HL-60/S4 treated with phorbol 12-myristate 13-acetate at 8.2 ng/mL for 4 days and 3 days (cell line): ENCODE results near the gene CELF2.

Experiments used
- in situ Hi-C: fragments of 300-500 bp; cut with MboI; formaldehyde crosslinking; loops from 2 replicates; pipeline ENCODE4 v1.15.0; 2022; ENCODE audit warnings: low sequenced_read_pairs

Gene CELF2

DNA sequence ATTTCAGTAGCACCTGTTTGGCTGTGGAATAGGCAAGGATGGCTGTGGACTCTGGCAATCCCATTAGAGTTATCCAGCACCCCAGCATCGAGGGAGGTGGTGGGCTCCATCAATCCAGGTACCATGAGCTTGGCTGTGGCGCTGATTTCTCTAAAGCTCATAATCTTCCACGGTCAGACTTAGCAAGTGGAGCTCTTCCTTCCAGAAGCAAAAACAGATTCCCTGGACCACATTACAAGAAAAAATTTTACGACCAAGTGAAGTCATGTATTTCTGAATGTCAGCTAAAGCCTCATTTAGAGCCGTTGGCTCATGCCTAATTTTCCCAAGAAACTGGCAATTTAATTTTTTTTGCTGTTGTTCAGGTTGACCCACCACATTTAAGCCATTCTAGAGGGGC is 135.1 kb downstream of the CELF2 start:
- in situ Hi-C loops: no loop called here

DNA sequence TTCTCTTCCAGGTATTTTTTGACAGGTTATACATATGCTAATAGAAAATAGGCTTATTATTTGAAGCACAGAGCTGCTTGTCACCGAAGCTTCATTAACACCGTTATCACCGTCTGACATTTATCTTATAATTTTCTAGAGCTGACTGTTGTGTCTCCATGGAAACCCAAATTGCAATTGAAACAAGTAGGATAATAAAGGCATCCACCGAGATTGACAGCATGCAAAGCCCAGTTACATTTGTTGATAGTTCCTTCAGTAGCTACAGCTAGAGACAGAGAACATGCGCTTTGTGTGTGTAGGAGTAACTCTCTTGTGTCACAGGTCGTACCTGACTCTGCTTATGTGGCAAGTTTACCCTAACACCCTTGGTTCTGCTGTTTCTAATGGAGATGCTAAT is 135.6 kb downstream of the CELF2 start:
- in situ Hi-C loops: no loop called here

DNA sequence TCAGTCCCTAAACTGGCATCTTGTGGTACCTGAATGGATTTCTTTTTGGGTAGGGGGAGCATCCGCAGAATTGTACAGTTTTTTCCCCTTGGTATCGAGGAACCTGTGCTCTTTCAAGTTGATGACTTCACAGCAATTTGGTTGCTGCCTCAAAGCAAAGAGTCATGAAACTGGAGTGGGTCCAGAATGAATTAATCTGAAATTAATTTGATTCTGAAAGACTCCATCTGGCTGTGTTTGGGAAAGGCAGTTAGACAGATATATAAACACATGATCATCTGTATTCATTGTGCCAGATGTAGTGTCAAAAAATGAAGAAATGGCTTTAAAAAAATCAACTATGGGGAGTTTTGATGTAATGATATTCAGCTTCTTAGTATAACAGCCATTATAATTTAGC is 136.1 kb downstream of the CELF2 start:
- in situ Hi-C loops: no loop called here

DNA sequence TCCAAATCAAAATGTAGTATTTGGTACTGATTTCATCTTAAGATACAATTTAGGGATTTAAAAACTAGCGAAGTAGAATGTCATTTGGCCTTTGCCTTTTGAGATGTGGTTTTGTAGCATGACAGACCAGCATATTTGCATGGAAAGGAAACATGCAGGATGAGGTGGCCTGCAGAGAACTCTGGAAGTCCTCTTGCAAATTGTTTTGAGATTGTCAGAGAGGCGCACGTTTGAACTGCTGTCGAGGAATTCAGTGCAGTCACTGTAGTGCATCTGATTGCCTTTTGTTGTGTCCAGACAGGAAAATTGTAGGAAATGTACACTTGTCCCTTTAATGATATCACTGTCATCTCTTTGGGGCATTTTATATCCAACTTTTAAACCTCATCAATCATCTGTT is 136.7 kb downstream of the CELF2 start:
- in situ Hi-C loops: no loop called here

DNA sequence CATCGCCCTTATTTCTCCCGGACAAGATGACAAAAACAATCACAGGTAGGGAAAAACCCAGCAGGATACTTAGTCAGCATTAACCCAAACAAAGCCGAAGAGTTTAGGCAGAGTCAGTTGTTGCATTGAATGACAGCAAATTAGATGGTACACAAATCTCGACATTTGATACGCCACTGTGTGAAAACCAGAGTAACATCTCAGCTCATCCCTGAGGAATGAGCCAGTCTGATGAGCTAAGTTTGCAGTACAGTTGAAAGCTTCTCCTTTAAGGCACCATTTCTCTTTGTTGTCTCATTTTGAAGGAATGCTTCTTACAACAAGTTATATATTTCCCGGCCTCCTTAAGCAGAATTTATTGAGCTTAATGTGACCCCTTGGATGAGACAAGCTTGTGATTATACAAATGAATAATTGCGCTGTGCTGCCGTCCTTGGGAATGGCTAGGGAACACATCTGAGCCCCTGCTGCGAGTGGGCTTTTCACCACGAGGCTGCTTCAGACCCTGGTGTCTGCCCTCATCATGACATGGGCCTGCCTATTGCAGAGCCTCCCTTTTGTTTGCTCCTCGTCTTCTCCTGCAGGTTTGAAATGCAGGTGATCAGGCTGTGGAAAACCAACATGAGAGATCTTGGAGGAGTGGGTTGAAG is 137.3 kb downstream of the CELF2 start:
- in situ Hi-C loops: no loop called here

DNA sequence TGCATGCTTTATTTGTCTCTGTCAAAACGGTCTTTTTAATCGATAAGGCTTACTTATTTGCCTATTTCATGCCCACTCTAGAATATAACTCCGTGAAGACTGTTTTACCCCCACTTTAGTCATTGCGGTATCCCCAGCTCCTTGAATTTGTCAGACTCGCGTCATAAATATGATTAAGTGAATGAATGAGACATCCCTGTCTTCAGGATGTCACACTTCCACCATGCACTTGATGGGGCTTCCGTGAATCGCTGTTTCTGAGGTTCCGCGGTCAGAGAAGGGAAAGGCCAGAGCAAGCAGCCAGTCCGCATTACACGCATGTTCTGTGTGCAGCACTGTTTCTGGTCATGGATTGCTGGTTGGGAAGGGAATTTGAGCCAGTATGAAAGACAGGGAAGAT is 138.8 kb downstream of the CELF2 start:
- in situ Hi-C loops: no loop called here

DNA sequence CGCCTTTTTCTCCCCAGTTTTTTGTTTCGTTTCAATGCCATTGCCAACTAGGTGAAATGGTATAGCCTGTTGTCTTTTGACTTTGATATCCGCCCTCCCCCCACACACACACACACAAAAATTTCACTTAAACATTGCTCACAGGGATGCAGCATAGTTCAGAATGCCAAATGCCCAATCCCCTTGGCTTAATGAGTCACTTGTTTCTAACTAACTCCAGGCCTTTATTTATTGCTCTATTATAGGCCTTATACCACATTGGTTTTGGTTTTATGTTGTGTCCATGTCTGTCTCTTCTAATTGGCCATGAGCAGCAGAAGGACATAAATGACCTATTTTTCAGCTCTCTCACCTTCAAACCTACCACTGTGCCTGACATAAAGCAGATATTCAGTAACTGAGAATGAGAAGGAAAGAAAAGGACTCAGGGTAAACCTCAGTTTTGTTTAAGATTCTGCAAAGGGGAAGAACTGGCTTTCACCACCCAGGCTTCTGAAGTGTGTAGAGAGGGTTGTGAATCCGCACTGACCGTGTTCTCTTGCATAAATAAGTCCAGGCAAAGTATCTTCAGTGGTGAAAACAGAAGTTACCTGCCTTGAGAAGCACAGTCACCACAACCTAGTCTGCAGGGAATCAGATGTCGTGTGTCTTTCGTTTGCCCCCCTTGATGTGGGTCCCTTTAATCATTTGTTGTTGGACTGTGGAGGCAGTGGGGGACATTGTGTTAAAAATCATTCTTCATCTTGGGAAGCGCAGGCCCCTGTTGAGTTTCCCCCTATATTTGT is 139.8 kb downstream of the CELF2 start:
- in situ Hi-C loops: no loop called here

DNA sequence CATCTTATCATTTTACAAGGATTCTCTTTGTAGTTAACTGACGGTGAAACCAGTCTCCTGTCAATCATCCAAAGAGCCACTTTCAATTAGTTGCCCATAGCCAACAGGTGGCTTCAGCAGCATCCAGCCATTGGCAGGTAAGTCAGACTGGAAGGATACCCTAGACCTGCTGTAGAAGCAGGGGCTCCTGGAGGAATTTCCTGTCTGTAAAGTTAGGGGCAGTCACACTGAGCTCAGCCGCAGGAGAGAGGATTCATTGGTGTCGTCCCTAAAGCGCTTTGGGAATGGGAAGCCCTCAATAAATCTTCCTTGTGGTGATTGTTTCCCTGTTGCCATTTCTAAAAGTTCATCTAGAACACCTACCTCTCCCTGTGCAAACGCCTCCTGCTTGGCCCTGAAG is 140.4 kb downstream of the CELF2 start:
- in situ Hi-C loops: no loop called here

DNA sequence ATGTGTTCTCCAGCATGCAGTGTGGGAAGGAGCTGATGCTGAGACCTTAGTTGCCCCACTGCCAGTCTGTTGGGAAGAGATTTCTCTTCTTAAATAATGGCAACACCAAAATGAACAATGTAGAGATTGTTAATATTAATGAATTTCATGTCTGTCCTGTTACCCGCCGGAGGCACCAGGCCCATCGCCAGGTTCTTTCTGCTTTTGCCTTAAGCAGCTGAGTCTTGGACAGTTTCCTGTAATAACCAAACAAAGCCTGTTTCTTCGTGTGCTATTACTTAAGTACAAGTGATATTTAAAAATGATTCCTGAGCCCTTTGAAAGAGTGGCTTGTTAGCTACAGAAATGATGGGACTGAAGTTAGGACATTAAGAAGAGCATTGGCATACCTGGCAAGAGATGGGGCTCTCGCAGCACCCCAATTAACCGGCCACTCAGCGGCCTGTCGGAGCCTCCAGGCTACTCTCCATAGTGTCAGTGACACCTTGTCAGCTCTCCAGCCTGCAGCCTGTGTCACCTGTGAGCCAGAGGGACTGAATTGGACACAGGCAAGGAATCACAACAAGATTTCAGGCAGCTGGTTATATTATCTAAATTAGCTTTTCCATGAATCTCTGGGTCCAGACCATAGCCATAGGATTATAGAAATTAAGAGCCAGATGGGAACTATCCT is 142.0 kb downstream of the CELF2 start:
- in situ Hi-C loops: no loop called here

DNA sequence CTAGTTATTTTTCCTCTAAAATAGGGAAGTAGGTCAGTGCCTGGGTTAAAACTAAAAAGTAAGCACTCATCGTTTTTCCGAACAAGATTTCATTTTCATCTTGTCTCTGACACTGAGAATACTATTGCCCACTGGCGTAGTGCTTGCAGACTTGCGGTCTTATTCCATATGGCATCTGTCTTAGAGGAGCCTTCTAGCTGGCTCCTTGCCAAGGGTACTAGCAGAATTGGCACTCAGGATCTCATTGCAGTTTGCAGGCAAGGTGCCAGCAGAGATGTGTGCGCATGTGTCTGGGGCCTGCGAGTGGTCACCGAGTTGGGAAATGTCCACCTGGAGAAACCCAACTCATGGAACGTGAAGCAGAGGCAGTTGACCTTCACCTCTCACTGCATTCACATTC is 143.4 kb downstream of the CELF2 start:
- in situ Hi-C loops: no loop called here

DNA sequence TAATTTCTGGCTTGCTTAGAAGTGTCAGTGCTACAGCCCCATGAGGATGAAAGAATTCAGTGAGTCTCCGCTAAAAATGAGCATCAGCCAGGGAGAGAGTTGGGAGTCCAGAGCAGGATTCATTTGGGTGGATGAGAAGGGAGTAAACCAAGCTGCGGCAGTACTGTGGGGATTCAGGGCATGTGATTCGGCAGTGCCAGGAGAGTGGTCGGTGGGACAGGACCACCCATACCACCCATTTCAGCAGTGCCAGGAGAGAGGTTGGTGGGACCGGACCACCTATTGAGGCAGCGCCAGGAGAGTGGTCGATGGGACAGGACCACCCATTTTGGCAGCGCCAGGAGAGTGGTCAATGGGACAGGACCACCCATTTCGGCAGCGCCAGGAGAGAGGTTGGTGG is 144.2 kb downstream of the CELF2 start:
- in situ Hi-C loops: no loop called here

DNA sequence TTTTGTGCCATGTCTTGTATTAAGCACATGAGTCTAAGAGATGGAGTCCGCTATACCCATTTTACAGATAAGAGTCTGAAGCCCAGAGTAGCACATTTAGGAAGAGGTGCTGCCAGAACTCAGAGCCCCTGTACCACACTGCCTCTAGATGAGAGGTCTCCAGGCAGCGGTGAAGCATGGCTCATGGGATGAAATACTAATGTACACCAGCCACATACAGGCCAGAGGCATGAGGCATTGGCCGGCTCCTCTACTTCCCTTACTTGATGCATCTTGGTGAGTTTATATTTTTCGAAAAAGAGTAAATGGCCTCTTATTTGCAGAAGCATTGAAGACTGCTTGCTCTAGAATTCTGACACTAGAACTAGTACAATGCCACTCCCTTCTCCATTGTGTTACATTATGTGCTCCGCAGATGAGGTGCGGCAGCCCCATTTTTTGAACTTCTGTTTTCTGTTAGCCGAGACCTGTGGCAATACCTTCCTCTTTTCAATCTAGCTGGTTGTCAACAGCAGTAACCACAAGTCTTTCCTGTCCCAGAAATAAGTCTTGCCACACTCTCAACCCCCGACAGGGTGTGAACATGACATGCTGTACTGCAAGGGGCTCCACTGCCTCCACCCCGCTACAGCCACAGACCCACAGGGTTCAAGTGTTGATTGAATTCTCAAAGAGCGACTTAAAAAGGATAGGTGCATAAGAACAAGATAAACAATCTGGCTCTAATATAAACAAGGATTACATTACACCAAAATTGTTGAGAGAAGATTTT is 145.3 kb downstream of the CELF2 start:
- in situ Hi-C loops: no loop called here

DNA sequence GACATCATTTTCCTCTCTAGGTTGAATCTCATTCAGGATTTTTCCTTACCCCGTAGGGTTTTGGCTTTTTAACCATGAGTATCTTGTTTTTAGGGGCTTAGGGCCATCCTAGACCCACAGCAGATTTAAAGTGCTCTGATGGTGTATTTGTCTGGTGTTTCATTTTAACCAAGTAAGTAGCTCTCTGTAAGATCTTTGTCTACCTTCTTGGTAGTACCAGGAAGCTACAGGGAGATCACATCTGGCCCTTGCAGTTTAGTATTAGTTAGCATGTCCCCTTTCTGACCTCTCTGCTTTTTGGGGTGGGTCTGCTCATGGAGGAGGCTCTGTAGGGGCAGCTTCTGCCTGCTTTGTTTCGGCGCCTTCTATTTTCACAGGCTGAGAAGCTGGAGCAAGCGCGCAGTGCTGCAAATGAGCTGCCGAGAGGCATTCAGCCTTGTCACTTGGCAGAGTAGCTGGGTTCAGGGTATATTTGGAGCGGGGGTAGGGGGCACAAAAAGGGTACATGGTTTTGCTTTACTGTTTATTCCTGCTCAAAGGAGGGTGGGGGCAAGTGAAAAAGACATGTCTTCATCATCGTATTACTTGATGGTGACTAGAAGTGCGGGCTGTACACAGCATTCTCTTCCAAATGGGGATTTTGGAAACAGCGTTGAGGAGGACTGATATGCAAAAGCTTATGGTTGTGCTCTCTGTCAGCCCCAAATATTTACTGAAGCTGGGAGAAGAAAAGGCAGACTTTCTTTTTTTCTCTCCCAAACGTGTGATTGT is 146.3 kb downstream of the CELF2 start:
- in situ Hi-C loops: no loop called here

DNA sequence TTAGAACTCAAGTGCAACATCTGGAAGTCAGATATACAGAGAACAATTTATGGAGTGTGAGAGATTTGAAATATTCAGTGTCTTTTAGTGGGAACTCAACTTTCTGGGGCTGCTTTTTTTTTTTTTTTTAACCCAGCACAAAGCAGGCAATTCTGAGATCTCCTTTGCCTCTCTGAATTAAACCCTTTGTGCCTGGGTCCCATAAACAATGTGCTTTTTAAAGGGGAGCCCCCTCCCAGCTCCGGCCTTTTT is 146.8 kb downstream of the CELF2 start:
- in situ Hi-C loops: no loop called here

DNA sequence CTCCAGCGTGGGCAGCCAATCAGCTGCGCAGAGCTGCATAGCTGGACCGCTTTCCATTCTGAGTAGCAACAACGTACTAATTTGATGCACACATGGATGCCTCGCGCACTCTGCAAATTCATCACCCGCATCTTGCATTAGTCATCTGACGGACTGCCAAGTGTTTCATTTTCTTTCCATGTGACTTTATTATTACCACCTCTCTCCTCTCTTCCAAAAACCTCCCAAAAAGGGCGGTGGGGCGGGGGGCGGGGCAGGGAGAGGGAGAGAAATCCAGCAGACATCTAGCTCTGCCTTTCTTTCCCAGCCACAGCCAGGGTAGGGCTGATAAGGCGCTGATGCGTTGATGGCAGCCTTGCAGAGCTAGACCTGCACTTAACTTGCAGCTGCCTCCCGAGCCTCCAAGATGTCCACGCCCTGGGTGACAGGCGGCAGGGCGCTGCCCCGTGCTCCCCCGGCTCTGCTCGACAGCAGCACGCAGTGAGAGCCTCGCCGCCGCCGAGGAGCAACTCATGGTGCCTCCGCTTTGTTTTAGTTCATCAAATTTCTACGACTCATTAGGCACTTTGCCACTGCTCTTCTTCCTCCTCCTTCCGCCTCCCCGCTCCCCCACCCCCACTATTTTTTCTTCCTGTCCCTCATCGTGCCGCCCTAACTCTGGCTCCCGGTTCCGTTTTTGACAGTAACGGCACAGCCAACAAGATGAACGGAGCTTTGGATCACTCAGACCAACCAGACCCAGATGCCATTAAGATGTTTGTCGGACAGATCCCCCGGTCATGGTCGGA is 147.3 kb downstream of the CELF2 start:
- in situ Hi-C loops: no loop called here

DNA sequence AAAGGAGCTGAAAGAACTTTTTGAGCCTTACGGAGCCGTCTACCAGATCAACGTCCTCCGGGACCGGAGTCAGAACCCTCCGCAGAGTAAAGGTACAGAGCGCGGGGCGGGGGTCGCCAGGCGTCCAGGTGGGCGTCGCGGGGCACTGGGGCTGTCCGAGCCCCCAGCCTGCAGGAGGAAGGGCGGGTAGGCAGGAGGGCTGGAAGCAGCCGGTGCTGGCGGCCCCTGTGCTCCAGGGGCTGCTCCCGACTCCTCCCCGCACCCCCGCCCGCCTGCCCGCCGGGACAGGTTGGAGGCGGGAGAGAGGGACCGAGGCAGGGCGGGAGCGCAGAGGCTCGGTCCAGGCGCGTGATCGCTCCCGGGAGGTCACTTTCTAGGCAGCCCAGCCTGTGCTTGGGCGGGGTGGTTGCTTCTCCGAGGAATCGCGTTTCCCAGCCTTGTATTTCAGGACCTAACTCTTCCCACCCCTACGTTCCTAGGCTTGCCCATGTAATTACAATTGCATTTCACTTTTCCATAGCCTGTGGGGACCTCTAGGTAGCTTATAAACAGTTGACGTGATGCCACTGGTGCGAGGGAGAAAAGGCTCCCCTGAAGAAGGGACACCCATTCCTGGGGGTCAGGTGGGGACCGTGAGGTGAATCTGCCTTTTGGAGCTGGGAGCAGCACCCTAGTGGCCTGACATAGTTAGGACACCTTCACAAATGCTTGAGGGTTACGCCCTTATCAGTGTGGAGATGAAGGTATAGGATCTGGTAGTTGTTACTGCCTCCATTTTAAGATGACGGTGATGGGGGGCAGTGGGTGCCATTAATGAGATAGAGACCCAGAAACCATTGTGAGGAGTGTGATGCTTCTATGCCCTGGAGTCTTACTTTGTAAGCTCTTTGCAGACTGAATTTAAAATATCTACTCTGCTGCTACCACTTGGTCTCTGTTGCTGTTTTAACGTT is 148.2 kb downstream of the CELF2 start:
- in situ Hi-C loops: no loop called here

DNA sequence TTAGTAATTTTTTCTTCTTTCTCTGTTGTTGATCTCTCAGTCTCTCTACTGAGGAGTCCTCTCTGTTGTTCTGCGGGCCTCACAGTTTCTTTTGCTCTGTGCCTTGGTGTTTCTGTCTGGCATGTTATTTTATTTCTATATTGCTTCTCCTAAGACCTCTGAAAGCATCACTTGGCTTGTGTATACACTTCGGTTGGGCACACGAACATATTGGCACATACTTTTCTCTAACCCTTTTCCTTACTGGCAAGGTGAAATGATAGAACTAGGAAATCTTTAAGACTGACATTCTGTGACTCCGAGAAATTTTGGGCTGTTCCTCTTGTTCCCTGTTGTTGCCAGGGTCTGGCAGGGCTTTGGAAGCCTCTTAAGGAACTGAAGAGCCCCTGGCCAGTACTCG is 148.9 kb downstream of the CELF2 start:
- in situ Hi-C loops: no loop called here

DNA sequence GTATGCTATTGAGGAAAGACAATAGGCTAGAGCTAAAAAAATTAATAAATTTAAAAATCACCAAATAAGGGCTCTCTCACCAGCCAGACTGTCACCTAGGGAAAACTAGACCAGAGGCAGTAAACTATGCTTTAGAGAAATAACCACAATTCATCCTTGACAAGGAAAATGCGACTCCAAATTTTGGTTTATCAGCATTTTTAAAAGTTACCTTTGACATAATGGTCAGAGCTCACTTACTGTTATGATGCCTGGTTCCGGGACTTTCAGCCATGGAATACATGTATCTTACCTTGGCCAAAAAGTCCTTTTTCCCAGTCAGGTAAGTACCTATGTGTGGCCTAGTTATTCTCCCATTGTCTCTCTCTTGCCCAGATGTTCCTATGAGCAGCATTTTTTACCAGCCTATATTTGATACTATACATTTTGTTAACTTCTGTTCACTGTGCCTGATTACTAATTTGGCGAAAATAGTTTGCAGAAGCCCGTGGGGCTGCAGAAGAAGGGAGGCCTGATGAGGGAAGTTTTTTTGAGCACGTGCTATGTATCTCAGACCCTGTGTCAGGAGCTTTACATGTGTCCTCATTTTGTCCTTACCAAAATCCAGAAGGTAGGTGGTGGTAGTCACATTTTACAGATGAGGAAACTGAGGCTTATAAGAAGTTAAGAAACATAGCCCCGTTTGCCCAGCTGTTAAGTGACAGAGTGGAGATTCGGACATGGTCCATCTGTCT is 149.7 kb downstream of the CELF2 start:
- in situ Hi-C loops: no loop called here
